Placental pericyte (primary cell): ENCODE results near the gene LRP1. TPM values are rescaled to one million over a fixed set of nuclear protein-coding genes. Genes with fewer than 3 reads are reported as not detected.

Experiments used
- small RNA-seq: library from RNA; depleted of rRNA; stranded (forward); fragments of <200 nt; gene quantifications from one replicate; pipeline ENCODE3, GENCODE V24; 2012; ENCODE audit warnings: low replicate concordance
- total RNA-seq: library from RNA; depleted of rRNA; stranded (reverse); fragments of >200 nt; gene quantifications from 2 replicates; pipeline ENCODE4 v1.2.3, GENCODE V29; 2012

LRP1 gene
- 257 and 464 TPM in 2 replicates for total RNA-seq

DNA sequence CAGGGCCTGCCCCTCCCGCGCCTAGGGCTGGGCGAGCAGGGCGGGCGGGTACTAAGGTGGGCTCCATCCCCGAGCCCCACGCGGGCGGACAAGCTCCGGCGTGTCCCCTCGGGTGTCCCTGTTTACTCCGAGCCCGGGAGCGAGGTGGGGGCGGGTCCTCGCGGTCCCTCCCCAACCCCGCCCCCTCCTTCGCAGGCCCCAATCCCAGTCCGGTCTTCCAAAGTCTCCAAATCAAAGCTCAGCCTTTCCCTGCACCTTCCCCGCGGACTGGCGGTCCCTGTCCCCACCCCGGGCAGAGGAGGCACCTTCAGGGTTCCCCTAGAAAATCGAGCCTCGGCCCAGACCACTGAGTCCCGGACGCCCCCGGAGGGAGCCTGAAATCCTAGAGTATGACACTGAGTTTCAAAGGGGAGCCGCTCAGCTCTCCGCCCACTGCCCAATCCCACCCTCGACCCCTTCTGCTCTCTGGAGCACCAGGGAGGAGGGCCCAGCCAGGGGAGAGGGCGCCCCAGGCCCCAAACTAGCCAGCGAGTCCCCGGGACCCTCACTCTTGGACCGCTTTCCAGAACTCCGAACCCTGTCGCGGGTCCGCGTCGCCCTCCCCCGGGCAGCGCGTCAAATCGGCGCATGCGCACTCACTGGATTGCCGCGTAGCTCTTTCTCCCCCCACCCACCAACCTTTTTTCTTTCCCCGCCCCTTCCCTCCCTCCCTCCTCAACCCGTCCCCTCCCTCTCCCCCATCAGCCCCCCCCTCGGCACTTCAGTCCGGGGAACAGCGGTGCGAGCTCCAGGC, at the start of gene LRP1:
TSS of gene LRP1 (plus strand) at position 758 of the 793 bp plus-strand sequence. CDS start 482 bp downstream, outside the sequence.

DNA sequence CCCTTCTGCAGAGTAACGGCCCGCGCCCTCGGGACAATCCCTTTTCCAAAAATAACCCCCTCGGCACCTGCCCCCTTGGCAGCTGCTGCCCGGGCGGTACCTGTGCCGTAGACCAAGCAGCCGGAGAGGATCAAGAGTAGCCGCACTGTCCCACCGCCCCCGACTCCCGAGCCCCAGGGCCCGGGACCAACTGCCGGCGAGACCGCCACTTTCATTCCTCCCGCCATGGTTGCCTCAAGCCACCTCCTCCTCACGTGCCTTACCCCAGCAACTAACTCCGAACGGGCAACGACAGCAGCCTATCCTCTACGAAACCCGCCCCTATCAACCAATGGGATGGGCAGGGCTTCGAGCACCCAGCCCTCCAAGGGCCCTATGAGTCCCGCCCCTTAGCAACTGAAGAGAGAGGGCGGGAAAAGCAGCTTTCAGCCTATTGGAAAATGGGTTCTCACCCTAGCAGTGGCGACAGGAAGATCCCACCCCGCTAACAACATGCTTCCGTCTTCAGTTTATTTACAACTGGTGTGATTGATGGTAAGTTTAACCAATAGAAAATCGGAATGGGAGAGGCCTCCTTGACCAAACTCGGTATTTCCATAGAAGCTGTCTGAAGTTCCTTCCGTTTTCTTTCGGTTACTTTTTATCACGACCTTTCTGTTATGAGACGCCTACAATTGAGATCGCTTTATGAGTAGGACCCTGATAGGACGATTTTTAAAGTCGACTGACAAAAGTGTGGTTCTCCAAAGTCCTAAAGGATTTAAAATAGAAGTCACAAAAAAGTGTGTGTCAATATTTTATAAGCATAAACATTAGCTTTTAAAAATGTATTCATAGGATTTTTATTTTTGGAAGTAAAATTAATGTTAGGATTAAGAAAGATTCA, 49.5 kb upstream of the LRP1 start, which contains the start of gene NEMP1:
TSS of gene NEMP1 (minus strand) at position 273 of the 886 bp plus-strand sequence. CDS start at position 227, 46 bp downstream.

GRCh38 chr12:57088354-57089270, 39.7 kb upstream of the LRP1 start, which contains the start of gene NAB2:
Gene NAB2 (plus strand): TSS chr12:57089114. CDS start chr12:57089272, 158 bp downstream.

GRCh38 chr12:57111031-57111734, 17.1 kb upstream of the LRP1 start, which contains the start of gene STAT6:
Gene STAT6 (minus strand): TSS chr12:57111362. CDS start chr12:57108278, 3,084 bp downstream.

DNA sequence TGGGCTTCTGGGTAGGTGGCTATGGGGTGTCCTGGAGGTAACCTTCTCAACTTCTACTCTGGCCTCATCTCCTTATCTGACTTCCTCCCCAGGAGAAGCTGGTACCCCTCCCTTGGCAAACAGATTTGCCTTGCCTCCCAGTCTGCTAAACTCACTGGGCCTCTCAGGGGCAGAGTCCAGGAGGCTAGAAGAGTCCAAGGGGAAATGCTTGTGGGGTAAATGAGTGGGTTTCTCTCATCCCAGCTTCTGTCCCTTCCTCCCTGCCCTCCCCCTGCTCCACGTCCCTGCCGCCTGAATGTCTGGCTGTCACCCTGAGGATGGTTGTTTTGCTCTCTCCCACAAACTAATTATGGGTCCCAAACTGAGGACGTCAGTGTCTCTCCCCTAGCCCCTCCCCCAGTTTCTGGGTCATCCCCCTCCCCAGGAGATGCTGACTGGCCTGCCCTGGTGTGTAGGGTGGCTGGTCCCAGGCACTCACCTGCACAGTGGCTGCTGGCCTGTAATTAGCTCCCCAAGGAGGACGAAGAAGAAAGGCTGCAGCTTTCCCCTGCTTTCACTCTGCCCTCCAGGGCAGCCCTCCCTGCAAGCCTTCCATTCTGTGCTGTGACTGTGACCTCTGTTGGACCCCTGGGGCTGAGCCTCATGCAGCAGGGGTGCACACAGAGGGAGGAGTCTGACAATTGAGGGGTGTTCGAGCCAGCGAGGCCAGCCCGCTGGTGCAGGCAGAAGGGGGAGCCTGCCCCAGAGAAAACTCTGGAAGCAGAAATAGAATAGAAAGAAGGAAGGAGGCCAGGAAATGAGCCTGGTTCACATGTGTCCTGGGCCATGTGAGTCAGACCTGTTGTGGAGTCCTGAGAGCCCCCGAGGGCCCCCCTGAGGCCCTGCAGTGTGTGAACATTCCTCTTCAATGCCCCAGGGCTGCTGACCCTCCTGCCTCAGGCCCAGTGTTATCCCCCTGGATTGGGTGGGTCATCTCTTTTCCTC, 19.0 kb downstream of the LRP1 start, which contains the start of gene LRP1-AS:
TSS of gene LRP1-AS (minus strand) at position 659 of the 984 bp plus-strand sequence.

GRCh38 chr12:57216014-57216911, 88.0 kb downstream of the LRP1 start, which contains the start of gene NXPH4:
Gene NXPH4 (plus strand): TSS chr12:57216794. CDS start chr12:57216970, 176 bp downstream.

DNA sequence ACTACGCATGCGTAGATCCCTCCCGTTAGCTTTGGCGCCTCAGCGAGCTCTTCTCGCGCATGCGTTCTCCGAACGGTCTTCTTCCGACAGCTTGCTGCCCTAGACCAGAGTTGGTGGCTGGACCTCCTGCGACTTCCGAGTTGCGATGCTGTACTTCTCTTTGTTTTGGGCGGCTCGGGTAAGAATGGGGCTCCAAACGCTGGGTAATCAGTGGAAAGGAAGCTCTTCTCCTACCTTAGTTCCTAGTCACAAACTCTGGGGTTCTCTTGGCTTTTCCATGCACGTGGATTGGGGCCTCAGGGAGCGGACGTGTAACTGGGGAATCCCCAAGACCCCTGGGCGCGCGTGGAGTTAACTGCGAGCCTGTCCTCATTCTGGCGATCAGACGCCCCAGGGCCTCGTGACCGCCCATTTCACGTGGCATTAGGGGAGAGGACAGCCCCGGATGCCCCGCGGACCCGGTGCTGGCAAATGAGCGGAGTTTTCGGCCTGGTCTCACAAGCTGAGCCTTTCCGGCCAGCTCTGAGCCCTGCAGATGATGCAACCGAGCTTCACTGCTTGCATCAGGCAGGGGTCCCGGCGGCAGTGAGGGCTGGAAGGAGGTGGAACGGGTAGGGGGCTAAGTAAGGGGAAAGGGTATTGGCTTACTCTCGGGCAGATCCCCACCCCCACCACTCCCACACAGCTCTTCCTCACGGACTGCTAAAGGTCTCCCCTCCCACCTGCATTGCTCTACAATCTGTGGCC, 101.5 kb downstream of the LRP1 start, which contains the start of gene SHMT2:
TSS of gene SHMT2 (plus strand) at position 78 of the 747 bp plus-strand sequence. CDS start at position 146, 68 bp downstream.

DNA sequence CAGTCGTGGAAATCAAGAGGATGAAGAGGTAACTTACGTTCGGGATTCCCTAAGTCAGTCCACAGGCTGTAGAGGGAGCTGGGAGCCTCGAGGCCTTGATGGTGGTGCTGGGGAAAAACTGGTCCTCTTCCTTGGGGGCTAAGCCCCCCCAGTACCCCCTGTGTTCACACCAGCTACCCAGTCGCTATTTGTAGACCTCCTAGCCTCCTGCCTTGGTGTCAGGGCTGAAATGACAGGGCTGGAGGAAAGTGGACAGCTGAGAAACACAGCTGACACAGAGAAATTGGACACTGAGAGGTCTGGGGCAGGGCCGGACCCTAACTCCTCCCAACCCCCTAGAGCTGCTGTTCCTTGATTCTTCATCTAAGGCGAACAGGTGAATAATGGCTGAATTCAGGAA, 122.7 kb downstream of the LRP1 start, which contains the start of gene STAC3:
TSS of gene STAC3 (minus strand) at position 232 of the 400 bp plus-strand sequence. CDS start 1,551 bp downstream, outside the sequence.

Small RNA genes lying within 50 kb of the gene (small RNA-seq; reads per million reads assigned to genes)
- gene MIR1228, result 0.81 reads per million, percentile 36 among the genes with 10 or more reads in this experiment

Other genes starting within 250 kb of the LRP1 start
- gene SDR9C7, start 194.1 kb upstream of the LRP1 start, total RNA-seq, result not detected in 2 replicates
- gene RDH16, start 170.9 kb upstream of the LRP1 start, total RNA-seq, result 0.14 TPM in 1 of 2 replicates, not detected in the other
- 7.2 and 9.0 TPM in 2 replicates for gene ZBTB39, start 121.9 kb upstream of the LRP1 start, total RNA-seq
- not detected in 2 replicates for gene TAC3, start 112.0 kb upstream of the LRP1 start, total RNA-seq
- gene MYO1A, start 78.4 kb upstream of the LRP1 start, total RNA-seq, result not detected in 2 replicates
- 4.6 and 21.5 TPM in 2 replicates for gene NEMP1, start 49.7 kb upstream of the LRP1 start, total RNA-seq
- 30.2 and 62.3 TPM in 2 replicates for gene NAB2, start 39.4 kb upstream of the LRP1 start, total RNA-seq
- gene STAT6, start 17.1 kb upstream of the LRP1 start, total RNA-seq, result 79.9 and 83.4 TPM in 2 replicates
- gene LRP1-AS, start 19.1 kb downstream of the LRP1 start, total RNA-seq, result not detected in 2 replicates
- gene NXPH4, start 88.3 kb downstream of the LRP1 start, total RNA-seq, result 1.4 and 1.8 TPM in 2 replicates
- gene SHMT2, start 101.2 kb downstream of the LRP1 start, total RNA-seq, result 254 and 673 TPM in 2 replicates
- gene STAC3, start 122.7 kb downstream of the LRP1 start, total RNA-seq, result 0.43 and 0.66 TPM in 2 replicates